AG10803 (cell line): ENCODE measurements around the gene PSD2.

Experiments used
- DNase-seq: peaks from one replicate; pipeline ENCODE4 v3.0.0; 2010; ENCODE audit warnings: low read depth
- H3K4me3 ChIP-seq: 2 replicates; pipeline ENCODE4 v1.5.1; 2011; ENCODE audit warnings: mild to moderate bottlenecking, low read length, control low read depth
- TF ChIP-seq, protein P1 (sequence below): conservative IDR thresholded peaks from 2 replicates; pipeline ENCODE4 v1.5.1; 2011; ENCODE audit warnings: mild to moderate bottlenecking, low read length, control low read depth, inconsistent platforms

Gene PSD2

DNA sequence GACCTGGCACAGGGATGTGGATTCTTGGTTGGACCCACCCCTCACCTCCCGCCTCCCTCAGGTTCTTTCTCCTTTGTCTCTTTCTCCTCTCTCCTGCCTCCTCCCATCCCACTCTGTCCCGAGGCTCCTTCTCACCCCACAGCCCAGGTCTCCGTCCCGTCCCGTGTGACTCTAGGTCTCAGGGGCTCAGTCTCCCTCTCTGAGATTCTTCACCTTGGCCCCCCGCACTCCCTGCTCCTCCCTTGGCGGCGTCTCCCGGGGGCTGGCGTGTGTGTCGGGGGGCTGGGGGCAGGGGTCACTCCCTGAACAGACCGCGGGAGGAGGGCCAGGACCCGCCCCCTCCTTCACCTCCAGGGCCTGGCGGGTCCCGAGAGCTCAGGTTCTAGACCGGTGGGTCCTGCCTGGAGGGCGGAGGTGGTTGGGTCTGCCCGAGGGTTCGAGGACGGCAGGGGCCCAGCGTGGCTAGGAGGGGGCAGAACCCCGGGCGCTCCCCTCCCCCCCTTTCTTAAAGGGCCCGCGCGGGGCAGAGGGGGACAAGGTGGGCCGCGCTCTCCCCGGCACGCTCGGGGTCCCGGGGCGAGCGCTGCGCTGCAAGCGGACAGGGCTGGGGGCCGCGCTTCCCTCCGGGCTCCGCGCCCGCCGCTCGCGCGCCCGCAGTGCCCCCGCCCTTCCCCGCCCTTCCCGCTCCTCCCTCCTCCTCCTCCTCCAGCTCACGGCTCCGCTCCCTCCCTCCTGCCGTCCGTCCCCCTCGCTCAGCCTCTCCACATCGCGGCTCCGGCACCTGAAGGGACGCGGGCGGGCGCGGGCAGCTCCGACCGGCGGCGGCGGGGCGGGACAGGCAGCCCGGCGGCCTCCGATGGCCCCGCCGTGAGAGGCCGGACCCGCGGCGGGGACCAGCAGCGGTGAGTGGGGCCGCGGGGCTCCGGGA is at the start of gene PSD2:
Gene PSD2 (plus strand): TSS at position 735 of the 928 bp plus-strand sequence. CDS start 13,633 bp downstream, outside the sequence.
- TF ChIP-seq, protein P1, sequence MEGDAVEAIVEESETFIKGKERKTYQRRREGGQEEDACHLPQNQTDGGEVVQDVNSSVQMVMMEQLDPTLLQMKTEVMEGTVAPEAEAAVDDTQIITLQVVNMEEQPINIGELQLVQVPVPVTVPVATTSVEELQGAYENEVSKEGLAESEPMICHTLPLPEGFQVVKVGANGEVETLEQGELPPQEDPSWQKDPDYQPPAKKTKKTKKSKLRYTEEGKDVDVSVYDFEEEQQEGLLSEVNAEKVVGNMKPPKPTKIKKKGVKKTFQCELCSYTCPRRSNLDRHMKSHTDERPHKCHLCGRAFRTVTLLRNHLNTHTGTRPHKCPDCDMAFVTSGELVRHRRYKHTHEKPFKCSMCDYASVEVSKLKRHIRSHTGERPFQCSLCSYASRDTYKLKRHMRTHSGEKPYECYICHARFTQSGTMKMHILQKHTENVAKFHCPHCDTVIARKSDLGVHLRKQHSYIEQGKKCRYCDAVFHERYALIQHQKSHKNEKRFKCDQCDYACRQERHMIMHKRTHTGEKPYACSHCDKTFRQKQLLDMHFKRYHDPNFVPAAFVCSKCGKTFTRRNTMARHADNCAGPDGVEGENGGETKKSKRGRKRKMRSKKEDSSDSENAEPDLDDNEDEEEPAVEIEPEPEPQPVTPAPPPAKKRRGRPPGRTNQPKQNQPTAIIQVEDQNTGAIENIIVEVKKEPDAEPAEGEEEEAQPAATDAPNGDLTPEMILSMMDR: no peak
- no peak within 1 kb of the TSS for H3K4me3 ChIP-seq
- no peak for DNase-seq

DNA sequence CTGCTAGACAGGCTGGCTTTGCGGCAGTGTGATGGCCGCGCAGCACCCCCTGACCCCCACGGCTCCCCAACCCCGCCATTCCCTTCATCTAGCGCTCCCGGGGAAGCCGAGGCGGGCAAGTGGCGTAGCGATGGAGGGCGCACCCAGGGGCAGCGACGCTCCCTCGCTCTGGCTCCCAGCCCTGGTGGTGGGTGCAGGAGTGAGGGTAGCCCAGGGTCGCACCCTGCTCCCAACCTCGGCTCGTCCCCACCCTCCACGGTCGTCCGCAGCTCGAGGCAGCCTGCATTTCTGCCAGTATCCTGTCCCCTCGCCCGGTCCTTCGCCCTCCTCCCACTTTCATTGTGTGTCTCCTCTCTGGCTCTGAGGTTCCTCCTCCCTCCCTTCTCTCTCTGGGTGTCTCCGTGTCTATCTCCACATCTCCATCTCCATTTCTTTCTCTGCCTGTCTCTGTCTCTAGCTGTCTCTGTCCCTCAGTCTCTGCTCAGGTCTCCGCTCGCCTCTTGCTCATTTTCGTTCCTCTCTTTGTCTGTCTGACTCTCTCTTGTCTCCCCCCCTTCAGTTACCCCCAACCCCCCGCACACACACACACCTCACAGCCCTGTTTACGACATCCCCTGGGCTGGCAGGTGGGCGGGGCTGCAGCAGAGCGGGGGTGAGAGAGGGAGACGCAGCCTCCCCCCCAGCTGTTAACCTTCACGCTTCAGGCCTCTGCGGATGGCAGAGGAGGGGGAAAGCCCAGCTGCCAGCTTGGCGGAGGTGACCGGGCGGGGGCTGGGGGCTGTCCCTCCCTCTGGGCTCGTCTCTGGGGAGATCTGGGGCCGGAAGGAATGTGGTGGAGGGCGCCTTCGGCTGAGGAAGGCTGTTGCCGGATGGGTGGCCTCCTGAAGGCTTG is 48.7 kb upstream of the PSD2 start:
- TF ChIP-seq, protein P1: no peak
- H3K4me3 ChIP-seq: peak overlapping the region; percentile 39
- DNase-seq: no peak

DNA sequence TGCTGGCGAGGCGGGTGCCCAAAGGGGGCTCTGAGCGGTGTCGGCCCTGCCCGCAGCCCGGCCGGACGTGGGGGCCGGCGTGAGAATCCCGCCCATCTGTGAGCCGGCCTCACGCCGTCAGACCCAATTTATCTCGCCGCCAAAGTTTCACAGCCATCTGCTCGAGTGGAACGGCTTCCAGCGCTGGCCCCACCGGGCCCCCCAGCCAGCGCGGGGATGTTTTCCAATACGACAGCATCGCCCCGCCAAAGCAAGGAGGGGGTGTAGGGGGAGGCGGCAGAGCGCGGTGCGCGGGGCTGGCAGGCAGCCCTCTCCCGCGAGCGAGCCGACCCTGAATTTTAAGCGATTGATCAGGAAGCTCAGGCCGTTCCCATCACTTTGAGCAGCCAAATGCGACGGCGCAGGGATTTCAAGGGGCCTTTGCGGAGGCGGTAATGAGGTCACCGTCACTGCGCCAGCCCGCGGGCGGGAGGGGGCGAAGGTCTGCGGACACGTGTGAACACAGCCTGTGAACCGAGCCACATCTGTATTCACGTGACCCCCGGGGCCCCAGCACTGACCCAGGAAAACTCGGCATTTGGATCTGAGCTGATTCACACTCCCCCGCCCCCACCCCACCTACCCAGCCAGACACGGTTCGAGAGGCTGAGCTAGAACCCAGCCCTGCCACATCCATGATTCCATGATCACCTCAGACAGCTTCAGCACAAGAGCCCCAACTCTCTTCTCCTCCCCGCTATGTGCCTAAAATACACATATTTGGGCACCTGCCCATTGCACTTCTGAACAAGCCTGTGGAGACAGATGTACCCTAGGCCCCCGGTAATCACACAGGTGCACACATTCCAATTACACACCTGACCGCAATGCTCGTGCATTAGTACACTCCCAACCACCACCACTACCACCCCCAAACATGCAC is 47.8 kb upstream of the PSD2 start:
- TF ChIP-seq, protein P1: no peak
- peak; percentile 45 for DNase-seq
- peak overlapping the region; percentile 39 for H3K4me3 ChIP-seq

DNA sequence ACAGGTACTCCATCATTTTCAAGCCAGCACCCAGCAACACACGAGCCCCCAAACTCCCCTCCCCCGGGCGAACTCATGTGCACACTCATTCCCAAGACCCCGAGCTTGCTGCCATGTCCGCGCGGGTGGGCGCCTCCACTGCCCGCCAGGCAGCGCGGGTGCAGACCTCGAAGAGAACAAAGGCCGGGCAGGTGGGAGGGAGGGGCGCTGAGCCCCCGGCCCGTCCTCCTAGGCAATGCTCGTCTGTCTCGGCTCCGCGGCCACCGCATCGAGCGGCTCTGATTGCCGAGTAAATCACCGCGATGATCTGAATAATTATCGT is 47.1 kb upstream of the PSD2 start:
- H3K4me3 ChIP-seq: no peak overlapping the region
- DNase-seq: no peak
- TF ChIP-seq, protein P1: no peak

DNA sequence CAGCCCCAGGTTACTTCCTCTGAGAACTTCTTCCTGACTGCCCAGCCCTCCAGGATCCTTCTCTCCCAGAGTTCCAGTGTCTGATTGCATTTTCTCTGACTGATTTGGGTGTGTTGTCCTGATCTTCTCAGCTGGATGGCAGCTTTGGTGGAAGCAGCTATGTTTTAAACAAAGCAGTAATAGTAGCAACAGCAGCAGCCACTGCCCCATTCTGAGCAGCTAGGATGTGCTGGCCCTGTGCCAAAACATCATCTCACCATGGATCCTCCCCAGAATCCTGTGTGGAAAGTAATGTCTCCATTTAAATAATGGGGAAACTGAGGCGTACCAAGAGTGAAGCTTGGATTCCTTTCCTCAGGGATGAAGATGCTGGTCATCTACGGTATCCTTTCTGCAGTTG is 46.4 kb upstream of the PSD2 start:
- DNase-seq: no peak
- TF ChIP-seq, protein P1: no peak
- H3K4me3 ChIP-seq: no peak overlapping the region

DNA sequence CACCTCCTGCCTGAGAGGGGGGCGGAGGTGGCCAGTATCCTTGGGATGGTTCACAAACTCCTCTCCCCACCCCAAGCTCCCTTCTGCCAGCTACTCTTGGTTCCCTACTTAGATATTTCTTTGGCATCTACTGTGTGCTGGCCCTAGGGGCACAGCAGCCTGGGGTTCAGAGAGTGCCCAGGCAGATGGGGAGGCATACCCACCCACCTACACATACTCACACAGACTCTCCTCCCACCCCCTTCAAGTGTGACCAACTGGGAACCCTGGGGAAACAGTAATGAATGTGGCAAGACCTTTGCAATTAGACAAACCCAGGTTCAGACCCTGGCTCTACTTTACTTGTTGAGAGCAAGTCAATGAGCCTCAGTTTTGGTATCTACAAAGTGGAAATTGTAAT is 44.4 kb upstream of the PSD2 start:
- no peak overlapping the region for H3K4me3 ChIP-seq
- DNase-seq: no peak
- TF ChIP-seq, protein P1: no peak
